Activated CD8-positive, alpha-beta T cell treated with anti-CD3 and anti-CD28 coated beads for 36 hours (primary cell): ENCODE data around the gene FCRL6. TPM values are rescaled to one million over a fixed set of nuclear protein-coding genes. Genes with fewer than 3 reads are reported as not detected.

Source experiments
- ATAC-seq: fragments of 200-7000 bp; cut with Tn5 transposase; one replicate; pipeline ENCODE4 v1.10.0; 2021; ENCODE audit warnings: mild to moderate bottlenecking, moderate library complexity
- CTCF ChIA-PET: fragments of 350-600 bp; sonication (Branson Sonifier 250); formaldehyde crosslinking; loops from one replicate; lab custom pipeline; 2021; ENCODE audit warnings: antibody characterized with exemption; lab: Charles Lee
- POLR2A ChIA-PET: fragments of 350-600 bp; sonication (Branson Sonifier 250); formaldehyde crosslinking; loops from one replicate; lab custom pipeline; 2021; ENCODE audit warnings: antibody characterized with exemption; lab: Charles Lee
- DNase-seq: peaks from one replicate; pipeline ENCODE4 v3.0.0-alpha.2; 2020
- H3K27ac Mint-ChIP-seq: one replicate; pipeline ENCODE4 v1.8.0; 2021; ENCODE audit warnings: mild to moderate bottlenecking, mixed read lengths
- H3K27me3 Mint-ChIP-seq: one replicate; pipeline ENCODE4 v1.8.0; 2021; ENCODE audit warnings: mixed read lengths
- H3K36me3 Mint-ChIP-seq: one replicate; pipeline ENCODE4 v1.8.0; 2021; ENCODE audit warnings: low read depth, mixed read lengths
- H3K4me1 Mint-ChIP-seq: one replicate; pipeline ENCODE4 v1.8.0; 2021; ENCODE audit warnings: low read depth, mixed read lengths
- H3K4me3 Mint-ChIP-seq: one replicate; pipeline ENCODE4 v1.8.0; 2021; ENCODE audit warnings: mild to moderate bottlenecking, moderate library complexity, mixed read lengths
- H3K9me3 Mint-ChIP-seq: one replicate; pipeline ENCODE4 v1.8.0; 2021; ENCODE audit warnings: mixed read lengths
- intact Hi-C: fragments of 100-400 bp; cut with micrococcal nuclease; formaldehyde crosslinking; loops from one replicate; pipeline ENCODE4 v1.10.0; 2022
- total RNA-seq, 2 experiments: library from RNA; stranded (reverse); gene quantifications; one replicate each; pipeline ENCODE4 v1.2.3, GENCODE V29; 2021
- TF ChIP-seq, protein P1 (sequence below): fragments of 200-600 bp; IDR thresholded peaks from one replicate; pipeline ENCODE4 v1.8.0; 2022; ENCODE audit warnings: antibody characterized with exemption, mild to moderate bottlenecking

The FCRL6 gene
- total RNA-seq, 2 experiments from 2014 or later = 0.20 TPM; not detected in 1

DNA sequence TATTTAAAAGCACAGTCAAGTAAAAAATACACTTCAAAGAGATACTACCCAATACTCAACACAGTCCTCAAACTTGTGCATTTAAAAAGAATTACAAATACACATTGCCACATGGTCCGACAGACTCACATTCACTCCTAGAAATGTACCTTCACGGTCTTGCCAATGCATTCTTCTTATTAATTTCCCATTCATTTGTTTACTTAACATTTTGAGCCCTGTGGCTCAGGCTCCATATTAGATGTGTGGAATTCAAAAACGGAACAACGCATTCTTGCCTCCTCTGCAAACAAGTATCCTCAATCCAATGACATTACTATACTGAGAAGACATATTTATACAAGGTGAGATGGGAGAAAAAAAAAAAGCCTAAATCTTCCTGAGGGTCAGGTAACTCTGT, 23.9 kb upstream of the FCRL6 start:
- DNase-seq (no peak), ATAC-seq (no peak)
- peaks cover 7% of the 10 kb centered on the region for H3K4me1 Mint-ChIP-seq
- ChIA-PET POLR2A (interaction anchor here (0.5 to 1.5 kb wide), 2 partner anchors 134 to 161 kb away, joined by 3 read pairs; no protein-coding TSS in a partner anchor), CTCF (interaction anchor here (0.9 to 2.0 kb wide), 5 partner anchors 12 to 116 kb away, joined by 3 to 5 read pairs (median 4); no protein-coding TSS in a partner anchor)
- H3K27ac Mint-ChIP-seq = no peak overlapping the region
- H3K4me3 Mint-ChIP-seq = no peak overlapping the region
- peaks cover 2% of the 10 kb centered on the region for H3K27me3 Mint-ChIP-seq
- H3K36me3 Mint-ChIP-seq = no peaks in the 10 kb centered on the region
- intact Hi-C loops = no loop called here
- H3K9me3 Mint-ChIP-seq = no peaks in the 10 kb centered on the region
- TF ChIP-seq, protein P1, sequence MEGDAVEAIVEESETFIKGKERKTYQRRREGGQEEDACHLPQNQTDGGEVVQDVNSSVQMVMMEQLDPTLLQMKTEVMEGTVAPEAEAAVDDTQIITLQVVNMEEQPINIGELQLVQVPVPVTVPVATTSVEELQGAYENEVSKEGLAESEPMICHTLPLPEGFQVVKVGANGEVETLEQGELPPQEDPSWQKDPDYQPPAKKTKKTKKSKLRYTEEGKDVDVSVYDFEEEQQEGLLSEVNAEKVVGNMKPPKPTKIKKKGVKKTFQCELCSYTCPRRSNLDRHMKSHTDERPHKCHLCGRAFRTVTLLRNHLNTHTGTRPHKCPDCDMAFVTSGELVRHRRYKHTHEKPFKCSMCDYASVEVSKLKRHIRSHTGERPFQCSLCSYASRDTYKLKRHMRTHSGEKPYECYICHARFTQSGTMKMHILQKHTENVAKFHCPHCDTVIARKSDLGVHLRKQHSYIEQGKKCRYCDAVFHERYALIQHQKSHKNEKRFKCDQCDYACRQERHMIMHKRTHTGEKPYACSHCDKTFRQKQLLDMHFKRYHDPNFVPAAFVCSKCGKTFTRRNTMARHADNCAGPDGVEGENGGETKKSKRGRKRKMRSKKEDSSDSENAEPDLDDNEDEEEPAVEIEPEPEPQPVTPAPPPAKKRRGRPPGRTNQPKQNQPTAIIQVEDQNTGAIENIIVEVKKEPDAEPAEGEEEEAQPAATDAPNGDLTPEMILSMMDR = no peak

DNA sequence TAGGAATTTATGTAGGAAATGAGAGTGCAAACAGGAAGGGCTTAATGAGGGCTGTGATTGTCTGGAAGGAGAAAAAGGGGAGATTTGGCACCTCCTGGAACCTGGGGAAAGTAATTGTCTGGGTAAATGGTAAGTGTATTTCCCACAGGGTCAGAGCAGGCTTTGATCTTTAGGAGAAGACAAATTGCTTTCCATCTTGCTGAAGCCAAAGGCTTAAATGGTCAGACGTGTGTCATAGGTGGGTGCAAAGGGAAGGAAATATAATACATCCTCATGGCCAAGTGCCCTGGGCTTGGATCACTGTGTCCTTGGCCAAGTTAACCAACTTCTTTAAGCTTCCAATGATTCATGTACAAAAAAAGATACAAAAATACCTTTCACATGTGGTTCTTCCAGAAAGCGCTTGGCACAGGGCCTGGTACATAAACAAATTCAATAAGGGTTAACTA, 22.7 kb upstream of the FCRL6 start:
- Mint-ChIP-seq H3K27me3 (no peaks in the 10 kb centered on the region), H3K4me1 (peaks cover 7% of the 10 kb centered on the region), H3K9me3 (no peaks in the 10 kb centered on the region), H3K36me3 (no peaks in the 10 kb centered on the region), H3K4me3 (no peak overlapping the region), H3K27ac (no peak overlapping the region)
- ChIA-PET CTCF (interaction anchor here (1.2 to 2.0 kb wide), 2 partner anchors 113 to 115 kb away, joined by 3 to 5 read pairs; no protein-coding TSS in a partner anchor), POLR2A (no interaction called here)
- intact Hi-C loops = no loop called here
- no peak for DNase-seq
- TF ChIP-seq, protein P1 = no peak
- no peak for ATAC-seq

DNA sequence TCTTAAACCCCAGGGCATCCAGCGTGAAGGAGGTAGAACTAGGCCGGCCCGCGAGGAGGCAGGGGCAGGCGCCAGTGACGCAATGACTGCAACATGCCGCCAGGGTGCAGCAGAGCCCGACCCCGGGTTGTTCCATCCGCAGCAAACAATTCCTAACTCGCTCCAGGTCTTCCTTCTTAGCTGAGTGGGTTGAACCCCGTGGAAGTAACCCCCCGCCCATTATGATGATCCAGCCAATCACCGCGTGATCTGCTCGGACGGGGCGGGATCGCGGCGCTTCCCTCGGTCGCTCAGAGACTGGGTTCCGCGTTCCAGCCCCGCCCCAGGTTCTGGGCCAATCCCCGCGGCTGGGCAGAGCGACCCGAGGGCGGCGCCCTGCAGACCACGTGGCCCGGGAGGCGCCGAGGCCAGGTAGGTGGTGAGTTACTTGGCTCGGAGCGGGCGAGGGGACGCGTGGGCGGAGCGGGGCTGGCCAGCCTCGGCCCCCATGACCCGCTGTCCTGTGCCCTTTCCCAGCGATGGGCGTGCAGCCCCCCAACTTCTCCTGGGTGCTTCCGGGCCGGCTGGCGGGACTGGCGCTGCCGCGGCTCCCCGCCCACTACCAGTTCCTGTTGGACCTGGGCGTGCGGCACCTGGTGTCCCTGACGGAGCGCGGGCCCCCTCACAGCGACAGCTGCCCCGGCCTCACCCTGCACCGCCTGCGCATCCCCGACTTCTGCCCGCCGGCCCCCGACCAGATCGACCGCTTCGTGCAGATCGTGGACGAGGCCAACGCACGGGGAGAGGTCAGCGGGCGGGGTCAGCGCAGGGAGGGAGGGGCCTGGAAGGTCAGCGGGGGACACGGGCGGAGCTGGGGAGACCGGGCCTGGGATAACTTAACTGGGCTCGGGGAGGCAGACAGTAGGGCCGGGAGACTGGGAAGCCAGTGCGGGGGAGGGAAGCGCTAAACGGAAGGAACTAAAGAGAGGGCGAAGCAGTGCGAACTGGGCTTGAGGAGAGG, 21.3 kb upstream of the FCRL6 start, which contains the start of gene DUSP23:
TSS of gene DUSP23 (plus strand) at position 380 of the 1,000 bp plus-strand sequence. CDS start at position 519, 139 bp downstream.
- peaks cover 7% of the 10 kb centered on the region for H3K4me1 Mint-ChIP-seq
- ATAC-seq = peak; percentile 99
- no peaks in the 10 kb centered on the region for H3K36me3 Mint-ChIP-seq
- peak; percentile 96 for DNase-seq
- ChIA-PET CTCF (interaction anchor here (0.6 to 4.1 kb wide), 12 partner anchors 9 to 227 kb away, joined by 3 to 64 read pairs (median 6); partner anchors contain the start of genes FCRL6 and SLAMF8), POLR2A (interaction anchor here (1.0 to 2.1 kb wide), 2 partner anchors 19 to 144 kb away, joined by 3 to 8 read pairs; partner anchors contain the start of gene TAGLN2)
- peak within 1 kb of the TSS; percentile 73 for H3K4me3 Mint-ChIP-seq
- TF ChIP-seq, protein P1 = peak; percentile 85
- H3K27me3 Mint-ChIP-seq = no peaks in the 10 kb centered on the region
- no peaks in the 10 kb centered on the region for H3K9me3 Mint-ChIP-seq
- H3K27ac Mint-ChIP-seq = peak within 1 kb of the TSS; percentile 44
- intact Hi-C loops = loop anchor here (5.0 kb wide), 1 partner anchor 111 kb away; no protein-coding TSS in a partner anchor

- Mint-ChIP-seq H3K4me1 (peaks cover 7% of the 10 kb centered on the region), H3K9me3 (no peaks in the 10 kb centered on the region), H3K27me3 (no peaks in the 10 kb centered on the region), H3K27ac (no peak overlapping the region), H3K36me3 (no peaks in the 10 kb centered on the region), H3K4me3 (peak overlapping the region; percentile 73)
- ChIA-PET CTCF (interaction anchor here (1.1 to 4.1 kb wide), 6 partner anchors 8 to 226 kb away, joined by 3 to 64 read pairs (median 8); no protein-coding TSS in a partner anchor), POLR2A (interaction anchor here (2.1 kb wide), 1 partner anchor 143 kb away, joined by 8 read pairs; the partner anchor contains the start of gene TAGLN2)
- ATAC-seq (no peak), DNase-seq (no peak)
- intact Hi-C loops = loop anchor here (5.0 kb wide), 1 partner anchor 110 kb away; no protein-coding TSS in a partner anchor
- TF ChIP-seq, protein P1 = no peak
These were observed 20.2 kb upstream of the FCRL6 start for GRCh38 chr1:159781992-159782391.
